Daoy (cell line): ENCODE data around the gene RNF214. TPM values are rescaled to one million over a fixed set of nuclear protein-coding genes. Genes with fewer than 3 reads are reported as not detected.
A peak's percentile ranks its signal among the peaks of the same experiment; 100 is the strongest.

Experiments used
- DNase-seq: peaks from one replicate; pipeline ENCODE4 v3.0.0-alpha.2; 2015; ENCODE audit warnings: low read depth
- total RNA-seq: library from RNA; depleted of rRNA; stranded (reverse); fragments of >200 nt; shearing (Covaris generic); gene quantifications from 2 replicates; pipeline ENCODE4 v1.2.3, GENCODE V29; 2014

Gene RNF214
- total RNA-seq, 1 experiment from 2014 or later: 7.6 TPM

- DNase-seq: no peak
Observed at GRCh38 chr11:117214404-117215110, 17.9 kb upstream of the RNF214 start.

GRCh38 chr11:117217141-117218084, 15.1 kb upstream of the RNF214 start:
- DNase-seq: no peak

GRCh38 chr11:117218133-117218915, 14.1 kb upstream of the RNF214 start:
- DNase-seq: no peak

GRCh38 chr11:117219001-117219400, 13.5 kb upstream of the RNF214 start:
- DNase-seq: no peak

GRCh38 chr11:117219455-117219854, 13.0 kb upstream of the RNF214 start:
- DNase-seq: no peak

GRCh38 chr11:117219995-117220394, 12.5 kb upstream of the RNF214 start:
- no peak for DNase-seq

- DNase-seq: no peak
Observed at GRCh38 chr11:117220568-117220967, 11.9 kb upstream of the RNF214 start.

GRCh38 chr11:117220999-117221774, 11.3 kb upstream of the RNF214 start:
- no peak for DNase-seq

GRCh38 chr11:117221775-117222517, 10.5 kb upstream of the RNF214 start:
- DNase-seq: peak; percentile 69

- no peak for DNase-seq
Observed at GRCh38 chr11:117222991-117223740, 9.3 kb upstream of the RNF214 start.

- no peak for DNase-seq
Observed at GRCh38 chr11:117223741-117224689, 8.5 kb upstream of the RNF214 start.

- no peak for DNase-seq
Observed at GRCh38 chr11:117225553-117226170, 6.8 kb upstream of the RNF214 start.

GRCh38 chr11:117226388-117227385, 5.8 kb upstream of the RNF214 start:
- DNase-seq: peak; percentile 68

- DNase-seq: no peak
Observed at GRCh38 chr11:117228091-117228490, 4.4 kb upstream of the RNF214 start.

- DNase-seq: no peak
Observed at GRCh38 chr11:117229411-117229810, 3.1 kb upstream of the RNF214 start.

GRCh38 chr11:117229931-117230285, 2.6 kb upstream of the RNF214 start:
- DNase-seq: no peak
